ENCODE results near the gene FKBP9.
A peak's percentile ranks its signal among the peaks of the same experiment; 100 is the strongest.
"Not testable (repeated sequence)": the region's sequence is repeated elsewhere in the genome, so short reads cannot be mapped to it uniquely, and the experiment has no call there.

The FKBP9 gene

GRCh38 chr7:33005193-33005592 lies 48.0 kb downstream of the FKBP9 start:
- DNase-seq (ENCODE audit: low spot score): not testable (repeated sequence)

- not testable (repeated sequence) for DNase-seq (ENCODE audit: low spot score)
Measured at GRCh38 chr7:33005690-33006089, 48.5 kb downstream of the FKBP9 start.

GRCh38 chr7:33009734-33010133 lies 52.5 kb downstream of the FKBP9 start:
- DNase-seq (ENCODE audit: low spot score): no peak

GRCh38 chr7:33012364-33012763 lies 55.1 kb downstream of the FKBP9 start:
- no peak for DNase-seq (ENCODE audit: low spot score)

- DNase-seq (ENCODE audit: low spot score): no peak
Measured at GRCh38 chr7:33024189-33024757, 67.0 kb downstream of the FKBP9 start.

- DNase-seq (ENCODE audit: low spot score): no peak
Measured at GRCh38 chr7:33035776-33036175, 78.5 kb downstream of the FKBP9 start.

- no peak for DNase-seq (ENCODE audit: low spot score)
Measured at GRCh38 chr7:33038639-33039038, 81.4 kb downstream of the FKBP9 start.

GRCh38 chr7:33039257-33039902 lies 82.1 kb downstream of the FKBP9 start:
- DNase-seq (ENCODE audit: low spot score): peak; percentile 10

- no peak for DNase-seq (ENCODE audit: low spot score)
Measured at GRCh38 chr7:33039903-33040292, 82.7 kb downstream of the FKBP9 start.

- DNase-seq (ENCODE audit: low spot score): peak; percentile 14
Measured at GRCh38 chr7:33040803-33041516, 83.7 kb downstream of the FKBP9 start.

GRCh38 chr7:33041631-33042428 lies 84.6 kb downstream of the FKBP9 start:
- DNase-seq (ENCODE audit: low spot score): no peak

GRCh38 chr7:33043501-33044400 lies 86.5 kb downstream of the FKBP9 start:
- DNase-seq (ENCODE audit: low spot score): no peak

GRCh38 chr7:33044401-33044718 lies 87.1 kb downstream of the FKBP9 start:
- no peak for DNase-seq (ENCODE audit: low spot score)

- no peak for DNase-seq (ENCODE audit: low spot score)
Measured at GRCh38 chr7:33044986-33045385, 87.7 kb downstream of the FKBP9 start.

- DNase-seq (ENCODE audit: low spot score): no peak
Measured at GRCh38 chr7:33048257-33048656, 91.0 kb downstream of the FKBP9 start.

- DNase-seq (ENCODE audit: low spot score): no peak
Measured at GRCh38 chr7:33048704-33049103, 91.5 kb downstream of the FKBP9 start.

GRCh38 chr7:33050535-33051318 lies 93.5 kb downstream of the FKBP9 start:
- DNase-seq (ENCODE audit: low spot score): peak; percentile 27

GRCh38 chr7:33053721-33054120 lies 96.5 kb downstream of the FKBP9 start:
- no peak for DNase-seq (ENCODE audit: low spot score)

GRCh38 chr7:33054261-33054964 lies 97.2 kb downstream of the FKBP9 start:
- DNase-seq (ENCODE audit: low spot score): no peak

- DNase-seq (ENCODE audit: low spot score): no peak
Measured at GRCh38 chr7:33055158-33055557, 97.9 kb downstream of the FKBP9 start.
